GM12878 (cell line): Measurements from ENCODE around the gene DDO. TPM values are rescaled to one million over a fixed set of nuclear protein-coding genes. Genes with fewer than 3 reads are reported as not detected.

Experiments
- ATAC-seq: fragments of 200-7000 bp; cut with Tn5 transposase; 3 replicates; pipeline ENCODE4 v1.9.1; 2020; ENCODE audit warnings: mild to moderate bottlenecking, moderate library complexity
- BruUV-seq: library from RNA; stranded (reverse); fragments of 400-500 nt; replicated peaks from 2 replicates; lab custom pipeline; 2021; lab: Mats Ljungman, UMichigan
- CTCF ChIA-PET: fragments of 300-600 bp; sonication (Branson Sonifier 250); formaldehyde crosslinking; extraction: SDS; loops from one replicate; lab custom pipeline; 2021; ENCODE audit warnings: inconsistent platforms; lab: Yijun Ruan, JAX
- POLR2A ChIA-PET: fragments of 350-600 bp; formaldehyde crosslinking; extraction: SDS; loops from one replicate; lab custom pipeline; 2021; ENCODE audit warnings: inconsistent platforms; lab: Charles Lee
- RAD21 ChIA-PET: fragments of 300-600 bp; sonication (Branson Sonifier 250); formaldehyde crosslinking; loops from one replicate; lab custom pipeline; 2023; ENCODE audit warnings: antibody characterized with exemption; ENCODE audit not compliant: unreplicated experiment; lab: Charles Lee
- SMC1A ChIA-PET: fragments of 300-600 bp; sonication (Branson Sonifier 250); formaldehyde crosslinking; loops from one replicate; lab custom pipeline; 2023; ENCODE audit not compliant: unreplicated experiment, uncharacterized antibody; lab: Charles Lee
- DNase-seq: peaks from one replicate; pipeline ENCODE4 v3.0.0-alpha.2; 2011; ENCODE audit warnings: low read depth, low spot score
- FAIRE-seq: peaks from 3 replicates; lab custom pipeline; 2011; peaks lifted over from hg19 to GRCh38; lab: Jason Lieb, UNC
- H2AFZ ChIP-seq: 2 replicates; pipeline ENCODE4 v1.6.0; 2011; ENCODE audit warnings: low read depth, low read length, control low read depth; ENCODE audit not compliant: control insufficient read depth
- H3K27ac ChIP-seq: 2 replicates; pipeline ENCODE4 v1.5.1; 2011; ENCODE audit warnings: control low read depth; ENCODE audit not compliant: control insufficient read depth, insufficient read depth
- H3K27me3 ChIP-seq, 2 experiments: replicated peaks in 1 of 2; 2 replicates each; pipeline versions ENCODE4 v1.6.0 to v1.6.1; 2011; ENCODE audit warnings: low read length in 1 of 2; ENCODE audit not compliant: control insufficient read depth in 2 of 2, insufficient read depth in 2 of 2
- H3K36me3 ChIP-seq, 2 experiments: 2 replicates each; pipeline ENCODE4 v1.5.1; 2011; ENCODE audit warnings: low read length in 1 of 2; ENCODE audit not compliant: control insufficient read depth in 2 of 2, insufficient read depth in 2 of 2
- H3K4me1 ChIP-seq: 2 replicates; pipeline ENCODE4 v1.6.1; 2011; ENCODE audit warnings: mild to moderate bottlenecking, low read length, moderate library complexity, mixed read lengths; ENCODE audit not compliant: control insufficient read depth, insufficient read depth
- H3K4me2 ChIP-seq: 2 replicates; pipeline ENCODE4 v1.6.0; 2011; ENCODE audit warnings: control low read depth; ENCODE audit not compliant: control insufficient read depth, insufficient read depth
- H3K4me3 ChIP-seq: fragments of 200-600 bp; sonication (generic); 2 replicates; pipeline ENCODE4 v1.5.1; 2016
- H3K79me2 ChIP-seq: 2 replicates; pipeline ENCODE4 v1.6.0; 2011; ENCODE audit warnings: low read length; ENCODE audit not compliant: control insufficient read depth, insufficient read depth
- H3K9ac ChIP-seq: 2 replicates; pipeline ENCODE4 v1.8.0; 2011; ENCODE audit warnings: low read length, control low read depth, mixed read lengths; ENCODE audit not compliant: control insufficient read depth, insufficient read depth
- H3K9me3 ChIP-seq: replicated peaks from 3 replicates; pipeline ENCODE4 v1.5.1; 2011; ENCODE audit warnings: mild to moderate bottlenecking, low read length; ENCODE audit not compliant: control insufficient read depth, insufficient read depth
- H4K20me1 ChIP-seq: 2 replicates; pipeline ENCODE4 v1.6.0; 2011; ENCODE audit not compliant: control insufficient read depth, insufficient read depth
- BACH1 ChIP-seq: fragments of 450-650 bp; IDR thresholded peaks from 2 replicates; pipeline ENCODE4 v1.6.1; 2017; ENCODE audit warnings: mild to moderate bottlenecking, borderline replicate concordance
- CHD4 ChIP-seq: fragments of 200-600 bp; sonication (generic); IDR thresholded peaks from 2 replicates; pipeline ENCODE4 v1.6.1; 2016; ENCODE audit warnings: mild to moderate bottlenecking
- FOXK2 ChIP-seq: fragments of 450-650 bp; IDR thresholded peaks from 2 replicates; pipeline ENCODE4 v1.6.1; 2017; ENCODE audit warnings: mild to moderate bottlenecking, moderate library complexity
- MYC ChIP-seq: IDR thresholded peaks from 2 replicates; pipeline ENCODE4 v1.6.1; 2011; ENCODE audit warnings: mild to moderate bottlenecking, low read length, moderate library complexity, inconsistent platforms; ENCODE audit not compliant: insufficient read depth, insufficient replicate concordance, insufficient read length, severe bottlenecking
- RFX5 ChIP-seq: IDR thresholded peaks from 2 replicates; pipeline ENCODE4 v1.6.1; 2011; ENCODE audit warnings: low read depth, low read length, improper control_type of control experiment
- SIN3A ChIP-seq: IDR thresholded peaks from 2 replicates; pipeline ENCODE4 v1.6.1; 2012; ENCODE audit warnings: low read depth, low read length, improper control_type of control experiment
- ZSCAN29 ChIP-seq: fragments of 450-650 bp; IDR thresholded peaks from 2 replicates; pipeline ENCODE4 v1.6.1; 2017; ENCODE audit warnings: mild to moderate bottlenecking, moderate library complexity
- WGBS: methylation state at CpG from one replicate; pipeline ENCODE4 v1.1.6; 2016; ENCODE audit warnings: low lambda C conversion rate; ENCODE audit not compliant: insufficient replicate concordance, insufficient coverage; ENCODE audit errors: missing lambda C conversion rate; 5-methylcytosine and 5-hydroxymethylcytosine counted together
- in situ Hi-C: fragments of 300-500 bp; cut with MboI; formaldehyde crosslinking; loops from 9 replicates; pipeline ENCODE4 v1.14.3; 2018; ENCODE audit warnings: mixed read lengths
- intact Hi-C: fragments of 100-400 bp; cut with micrococcal nuclease; formaldehyde crosslinking; loops from one replicate; pipeline ENCODE4 v1.14.2; 2022; ENCODE audit not compliant: unreplicated experiment
- polyA plus RNA-seq, 11 experiments: library from polyadenylated mRNA; depleted of rRNA in 4 of 11; unstranded in 6 of 11; stranded (reverse) in 5 of 11; fragments of >200 nt; fragmentation: Nextera tagmentation in 4 of 11; fragmentation: Illumina TruSeq in 1 of 11; extraction: Ambion mirVana in 4 of 11; extraction: Trizol in 1 of 11; gene quantifications; 1 replicate in 1 of 11; 2 replicates in 10 of 11; pipeline versions ENCODE4 v1.2.1 to v1.2.3, GENCODE V29; 2011 to 2016; ENCODE audit warnings: inconsistent platforms in 2 of 11, missing spikeins in 2 of 11, low read depth in 1 of 11
- total RNA-seq, 4 experiments: library from RNA; depleted of rRNA in 3 of 4; stranded (reverse); fragments of >200 nt in 3 of 4; fragmentation: Illumina TruSeq in 1 of 4; extraction: Trizol in 1 of 4; gene quantifications; 2 replicates each; pipeline versions ENCODE4 v1.2.1 to v1.2.3, GENCODE V29; 2013 to 2021
- TF ChIP-seq, protein P1 (sequence below): IDR thresholded peaks from 2 replicates; pipeline ENCODE4 v1.6.1; 2011; ENCODE audit warnings: low read depth, low read length, improper control_type of control experiment, borderline replicate concordance
- TF ChIP-seq, protein P2 (sequence below): IDR thresholded peaks from 2 replicates; pipeline ENCODE4 v1.6.1; 2011; ENCODE audit warnings: mild to moderate bottlenecking, low read depth, low read length, moderate library complexity; ENCODE audit not compliant: insufficient replicate concordance
- TF ChIP-seq, protein P3 (sequence below): fragments of 450-650 bp; IDR thresholded peaks from 2 replicates; pipeline ENCODE4 v1.6.1; 2017; ENCODE audit warnings: mild to moderate bottlenecking, moderate library complexity

The DDO gene
- total and polyA plus RNA-seq, 10 of the 15 experiments (the other 5 are each of a cell fraction or from before 2014, with no cell fraction given) = 0.04 to 0.14 (median 0.09) TPM; not detected in 6

DNA sequence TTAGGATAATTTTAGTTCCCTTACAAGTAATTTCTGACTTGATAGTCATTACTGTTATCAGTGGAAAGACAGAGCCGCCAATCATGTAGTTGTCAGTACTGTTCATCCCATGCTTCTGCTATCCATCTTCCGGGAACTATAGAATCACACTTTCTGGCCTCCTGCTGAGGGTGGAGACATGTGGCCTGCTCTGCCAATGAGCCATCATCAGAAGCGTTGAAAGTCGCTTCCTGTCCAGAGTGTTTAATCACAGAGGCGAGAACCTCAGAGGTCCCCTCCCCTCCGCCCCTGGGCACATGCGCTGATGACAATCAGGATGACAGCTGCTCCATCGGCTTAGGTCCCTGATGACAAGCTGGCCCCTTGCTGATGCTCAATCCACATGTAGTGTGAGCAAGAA is 3.0 kb downstream of the DDO start:
- DNase-seq = no peak
- 83% methylated on average over 8 of the region's 8 CpGs for WGBS
- in situ Hi-C loops = no loop called here

DNA sequence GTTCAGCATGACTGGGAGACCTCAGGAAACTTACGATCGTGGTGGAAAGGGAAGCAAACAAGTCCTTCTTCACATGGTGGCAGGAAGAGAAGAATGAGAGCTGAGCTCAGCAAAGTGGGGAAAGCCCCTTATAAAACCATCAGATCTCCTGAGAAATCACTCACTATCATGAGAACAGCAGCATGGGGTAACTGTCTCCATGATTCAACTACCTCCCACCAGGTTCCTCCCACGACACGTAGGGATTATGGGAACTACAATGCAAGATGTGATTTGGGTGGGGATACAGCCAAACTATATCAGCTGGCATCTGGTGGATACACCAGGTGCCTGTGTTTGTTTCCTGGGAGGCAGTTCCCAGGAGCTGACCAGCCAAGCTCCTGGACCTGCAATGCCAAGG is 4.9 kb downstream of the DDO start:
- Histone ChIP-seq H3K36me3 (no peaks in the 10 kb centered on the region), H2AFZ (no peak overlapping the region), H3K27ac (no peak overlapping the region), H3K9ac (no peak overlapping the region), H3K27me3 (no peaks in the 10 kb centered on the region; a peak in 3 of 4 replicates), H3K4me3 (no peak overlapping the region), H3K9me3 (no peaks in the 10 kb centered on the region), H3K79me2 (no peaks in the 10 kb centered on the region), H4K20me1 (no peaks in the 10 kb centered on the region), H3K4me2 (no peak overlapping the region), H3K4me1 (no peaks in the 10 kb centered on the region)
- ChIA-PET SMC1A (interaction anchor here (0.6 to 2.1 kb wide), 2 partner anchors 14 to 1110 kb away, joined by 3 to 4 read pairs; no protein-coding TSS in a partner anchor), RAD21 (no interaction called here), CTCF (no interaction called here), POLR2A (no interaction called here)
- no TSS peak for BruUV-seq
- FAIRE-seq = no peak
- WGBS = 31% methylated on average over 4 of the region's 4 CpGs
- ATAC-seq = no peak
- in situ Hi-C loops (no loop called here), intact Hi-C loops (no loop called here)
- DNase-seq = no peak
- TF ChIP-seq, protein P1, sequence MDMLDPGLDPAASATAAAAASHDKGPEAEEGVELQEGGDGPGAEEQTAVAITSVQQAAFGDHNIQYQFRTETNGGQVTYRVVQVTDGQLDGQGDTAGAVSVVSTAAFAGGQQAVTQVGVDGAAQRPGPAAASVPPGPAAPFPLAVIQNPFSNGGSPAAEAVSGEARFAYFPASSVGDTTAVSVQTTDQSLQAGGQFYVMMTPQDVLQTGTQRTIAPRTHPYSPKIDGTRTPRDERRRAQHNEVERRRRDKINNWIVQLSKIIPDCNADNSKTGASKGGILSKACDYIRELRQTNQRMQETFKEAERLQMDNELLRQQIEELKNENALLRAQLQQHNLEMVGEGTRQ = no peak
- TF ChIP-seq FOXK2 (no peak), SIN3A (no peak), BACH1 (no peak), MYC (no peak)
- TF ChIP-seq, protein P2, sequence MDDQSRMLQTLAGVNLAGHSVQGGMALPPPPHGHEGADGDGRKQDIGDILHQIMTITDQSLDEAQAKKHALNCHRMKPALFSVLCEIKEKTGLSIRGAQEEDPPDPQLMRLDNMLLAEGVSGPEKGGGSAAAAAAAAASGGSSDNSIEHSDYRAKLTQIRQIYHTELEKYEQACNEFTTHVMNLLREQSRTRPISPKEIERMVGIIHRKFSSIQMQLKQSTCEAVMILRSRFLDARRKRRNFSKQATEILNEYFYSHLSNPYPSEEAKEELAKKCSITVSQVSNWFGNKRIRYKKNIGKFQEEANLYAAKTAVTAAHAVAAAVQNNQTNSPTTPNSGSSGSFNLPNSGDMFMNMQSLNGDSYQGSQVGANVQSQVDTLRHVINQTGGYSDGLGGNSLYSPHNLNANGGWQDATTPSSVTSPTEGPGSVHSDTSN = no peak
- TF ChIP-seq, protein P3, sequence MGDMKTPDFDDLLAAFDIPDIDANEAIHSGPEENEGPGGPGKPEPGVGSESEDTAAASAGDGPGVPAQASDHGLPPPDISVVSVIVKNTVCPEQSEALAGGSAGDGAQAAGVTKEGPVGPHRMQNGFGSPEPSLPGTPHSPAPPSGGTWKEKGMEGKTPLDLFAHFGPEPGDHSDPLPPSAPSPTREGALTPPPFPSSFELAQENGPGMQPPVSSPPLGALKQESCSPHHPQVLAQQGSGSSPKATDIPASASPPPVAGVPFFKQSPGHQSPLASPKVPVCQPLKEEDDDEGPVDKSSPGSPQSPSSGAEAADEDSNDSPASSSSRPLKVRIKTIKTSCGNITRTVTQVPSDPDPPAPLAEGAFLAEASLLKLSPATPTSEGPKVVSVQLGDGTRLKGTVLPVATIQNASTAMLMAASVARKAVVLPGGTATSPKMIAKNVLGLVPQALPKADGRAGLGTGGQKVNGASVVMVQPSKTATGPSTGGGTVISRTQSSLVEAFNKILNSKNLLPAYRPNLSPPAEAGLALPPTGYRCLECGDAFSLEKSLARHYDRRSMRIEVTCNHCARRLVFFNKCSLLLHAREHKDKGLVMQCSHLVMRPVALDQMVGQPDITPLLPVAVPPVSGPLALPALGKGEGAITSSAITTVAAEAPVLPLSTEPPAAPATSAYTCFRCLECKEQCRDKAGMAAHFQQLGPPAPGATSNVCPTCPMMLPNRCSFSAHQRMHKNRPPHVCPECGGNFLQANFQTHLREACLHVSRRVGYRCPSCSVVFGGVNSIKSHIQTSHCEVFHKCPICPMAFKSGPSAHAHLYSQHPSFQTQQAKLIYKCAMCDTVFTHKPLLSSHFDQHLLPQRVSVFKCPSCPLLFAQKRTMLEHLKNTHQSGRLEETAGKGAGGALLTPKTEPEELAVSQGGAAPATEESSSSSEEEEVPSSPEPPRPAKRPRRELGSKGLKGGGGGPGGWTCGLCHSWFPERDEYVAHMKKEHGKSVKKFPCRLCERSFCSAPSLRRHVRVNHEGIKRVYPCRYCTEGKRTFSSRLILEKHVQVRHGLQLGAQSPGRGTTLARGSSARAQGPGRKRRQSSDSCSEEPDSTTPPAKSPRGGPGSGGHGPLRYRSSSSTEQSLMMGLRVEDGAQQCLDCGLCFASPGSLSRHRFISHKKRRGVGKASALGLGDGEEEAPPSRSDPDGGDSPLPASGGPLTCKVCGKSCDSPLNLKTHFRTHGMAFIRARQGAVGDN = no peak

More for the DNA sequence above, 3.0 kb downstream of the DDO start:
- Histone ChIP-seq H3K36me3 (no peaks in the 10 kb centered on the region), H3K9ac (no peak overlapping the region), H3K27me3 (no peaks in the 10 kb centered on the region; a peak in 3 of 4 replicates)
- FAIRE-seq (no peak), ATAC-seq (no peak)
- POLR2A ChIA-PET = no interaction called here
- RAD21 ChIA-PET = no interaction called here
- intact Hi-C loops = no loop called here
- TF ChIP-seq RFX5 (no peak), ZSCAN29 (no peak), CHD4 (no peak)
- TF ChIP-seq, all 136 proteins: peak for 0
- H3K79me2 ChIP-seq = no peaks in the 10 kb centered on the region
- no peaks in the 10 kb centered on the region for H3K4me1 ChIP-seq
- no TSS peak for BruUV-seq
- H2AFZ ChIP-seq = no peak overlapping the region
- SMC1A ChIA-PET = no interaction called here
- H3K27ac ChIP-seq = no peak overlapping the region
- no peak overlapping the region for H3K4me3 ChIP-seq
- no peak overlapping the region for H3K4me2 ChIP-seq
- CTCF ChIA-PET = no interaction called here
- no peaks in the 10 kb centered on the region for H4K20me1 ChIP-seq
- H3K9me3 ChIP-seq = no peaks in the 10 kb centered on the region
